Fibroblast of skin of left quadriceps (primary cell): ENCODE results near the gene KIAA1958.

Source experiments
- DNase-seq, 2 experiments: peaks; one replicate each; pipeline ENCODE4 v3.0.0-alpha.2; 2013; ENCODE audit warnings: low read depth in 2 of 2

Gene KIAA1958

GRCh38 chr9:112601636-112602035 lies 115.0 kb downstream of the KIAA1958 start:
- peak in 1 of 2 experiments; percentile 15 for DNase-seq

- DNase-seq, result no peak
Observed at GRCh38 chr9:112604790-112605189, 118.2 kb downstream of the KIAA1958 start.

GRCh38 chr9:112605518-112605917 lies 118.9 kb downstream of the KIAA1958 start:
- DNase-seq, result no peak

- DNase-seq, result no peak
Observed at GRCh38 chr9:112605963-112606699, 119.5 kb downstream of the KIAA1958 start.

GRCh38 chr9:112608851-112609250 lies 122.2 kb downstream of the KIAA1958 start:
- DNase-seq, result no peak

GRCh38 chr9:112615584-112616266 lies 129.1 kb downstream of the KIAA1958 start:
- DNase-seq, result no peak

GRCh38 chr9:112617371-112617770 lies 130.7 kb downstream of the KIAA1958 start:
- DNase-seq, result no peak

GRCh38 chr9:112618385-112619009 lies 131.9 kb downstream of the KIAA1958 start:
- no peak for DNase-seq

- DNase-seq, result no peak
Observed at GRCh38 chr9:112620388-112620787, 133.8 kb downstream of the KIAA1958 start.

GRCh38 chr9:112621018-112621655 lies 134.5 kb downstream of the KIAA1958 start:
- no peak for DNase-seq

- DNase-seq, result no peak
Observed at GRCh38 chr9:112623198-112623597, 136.6 kb downstream of the KIAA1958 start.

- no peak for DNase-seq
Observed at GRCh38 chr9:112624711-112625707, 138.4 kb downstream of the KIAA1958 start.

- DNase-seq, result no peak
Observed at GRCh38 chr9:112629671-112630485, 143.3 kb downstream of the KIAA1958 start.

GRCh38 chr9:112631313-112632070 lies 144.9 kb downstream of the KIAA1958 start:
- DNase-seq, result no peak

- no peak for DNase-seq
Observed at GRCh38 chr9:112640311-112640710, 153.7 kb downstream of the KIAA1958 start.

- DNase-seq, result no peak
Observed at GRCh38 chr9:112642126-112642525, 155.5 kb downstream of the KIAA1958 start.

- no peak for DNase-seq
Observed at GRCh38 chr9:112647596-112647995, 161.0 kb downstream of the KIAA1958 start.

- no peak for DNase-seq
Observed at GRCh38 chr9:112648624-112649023, 162.0 kb downstream of the KIAA1958 start.

GRCh38 chr9:112654282-112654681 lies 167.7 kb downstream of the KIAA1958 start:
- DNase-seq, result no peak
